ENCODE measurements around the gene LARP4B. TPM values are rescaled to one million over a fixed set of nuclear protein-coding genes. Genes with fewer than 3 reads are reported as not detected.
"Not testable (repeated sequence)": the region's sequence is repeated elsewhere in the genome, so short reads cannot be mapped to it uniquely, and the experiment has no call there.

LARP4B gene
- total and polyA plus RNA-seq, 7 experiments from 2014 or later, result 31.9 to 114 (median 93.5) TPM

- ATAC-seq (no peak), DNase-seq (no peak)
- peaks cover 0 to 2% (median 0%) of the 10 kb centered on the region in 5 donors for H3K36me3 Mint-ChIP-seq
- CTCF ChIA-PET, result no interaction called here
- peaks cover 0 to 19% of the 10 kb centered on the region in 2 donors for H3K4me1 ChIP-seq (ENCODE audit: control insufficient read depth in 2 of 2, insufficient read depth in 2 of 2, low read length in 2 of 2)
- no peak overlapping the region for H3K4me3 Mint-ChIP-seq
- peaks cover 13 to 30% (median 21%) of the 10 kb centered on the region in 7 donors for H3K4me1 Mint-ChIP-seq
- intact Hi-C loops (cut with micrococcal nuclease), result no loop called here
- H3K9me3 ChIP-seq (ENCODE audit: control insufficient read depth in 2 of 3, low read length in 3 of 3), result no peaks in the 10 kb centered on the region
- no peaks in the 10 kb centered on the region for H3K27me3 Mint-ChIP-seq
- H3K27ac Mint-ChIP-seq, result no peak overlapping the region
- H3K36me3 ChIP-seq (ENCODE audit: control insufficient read depth in 2 of 3, insufficient read depth in 3 of 3, low read length in 3 of 3), result no peaks in the 10 kb centered on the region
- H3K4me3 ChIP-seq (ENCODE audit: low read length), result no peak overlapping the region
- POLR2A ChIA-PET, result no interaction called here
- no peaks in the 10 kb centered on the region for H3K9me3 Mint-ChIP-seq
- H3K27me3 ChIP-seq (ENCODE audit: control insufficient read depth in 2 of 2, insufficient read depth in 2 of 2, low read length in 2 of 2), result no peaks in the 10 kb centered on the region
- no peak overlapping the region for H3K27ac ChIP-seq (ENCODE audit: low read depth, low read length)
Measured at GRCh38 chr10:943334-944033, 12.0 kb upstream of the LARP4B start.

- Mint-ChIP-seq H3K27me3 (no peaks in the 10 kb centered on the region), H3K4me3 (peak overlapping the region in 8 of 10 donors; percentile 56 to 74 (median 67)), H3K4me1 (peaks cover 14 to 27% (median 18%) of the 10 kb centered on the region in 7 donors), H3K9me3 (no peaks in the 10 kb centered on the region), H3K27ac (peak overlapping the region; percentile 65 to 88 (median 80)), H3K36me3 (peaks cover 0 to 2% (median 0%) of the 10 kb centered on the region in 5 donors)
- H3K4me1 ChIP-seq (ENCODE audit: control insufficient read depth in 2 of 2, insufficient read depth in 2 of 2, low read length in 2 of 2), result peaks cover 0 to 13% of the 10 kb centered on the region in 2 donors
- H3K27me3 ChIP-seq (ENCODE audit: control insufficient read depth in 2 of 2, insufficient read depth in 2 of 2, low read length in 2 of 2), result no peaks in the 10 kb centered on the region
- peak in 6 of 9 donors; percentile 5 to 27 (median 20) for DNase-seq
- peak overlapping the region; percentile 51 for H3K27ac ChIP-seq (ENCODE audit: low read depth, low read length)
- ATAC-seq, result peak; percentile 32
- no peaks in the 10 kb centered on the region for H3K36me3 ChIP-seq (ENCODE audit: control insufficient read depth in 2 of 3, insufficient read depth in 3 of 3, low read length in 3 of 3)
- H3K9me3 ChIP-seq (ENCODE audit: control insufficient read depth in 2 of 3, low read length in 3 of 3), result no peaks in the 10 kb centered on the region
- intact Hi-C loops (cut with micrococcal nuclease), result no loop called here
- H3K4me3 ChIP-seq (ENCODE audit: low read length), result no peak overlapping the region
- ChIA-PET POLR2A (interaction anchor here (0.7 to 0.8 kb wide), 2 partner anchors 8 to 49 kb away, joined by 3 to 4 read pairs; partner anchors contain the start of genes GTPBP4 and LARP4B), CTCF (no interaction called here)
Measured at GRCh38 chr10:938941-939678, 7.6 kb upstream of the LARP4B start.

GRCh38 chr10:934746-935406, 3.4 kb upstream of the LARP4B start:
- Histone ChIP-seq H3K4me3 (ENCODE audit: low read length) (no peak overlapping the region), H3K4me1 (ENCODE audit: control insufficient read depth in 2 of 2, insufficient read depth in 2 of 2, low read length in 2 of 2) (peaks cover 2 to 16% of the 10 kb centered on the region in 2 donors), H3K9me3 (ENCODE audit: control insufficient read depth in 2 of 3, low read length in 3 of 3) (no peaks in the 10 kb centered on the region), H3K27ac (ENCODE audit: low read depth, low read length) (no peak overlapping the region), H3K27me3 (ENCODE audit: control insufficient read depth in 2 of 2, insufficient read depth in 2 of 2, low read length in 2 of 2) (no peaks in the 10 kb centered on the region), H3K36me3 (ENCODE audit: control insufficient read depth in 2 of 3, insufficient read depth in 3 of 3, low read length in 3 of 3) (peaks cover 0 to 3% (median 0%) of the 10 kb centered on the region in 3 experiments)
- ATAC-seq (no peak), DNase-seq (no peak)
- Mint-ChIP-seq H3K27me3 (no peaks in the 10 kb centered on the region), H3K4me3 (peak overlapping the region in 1 of 10 donors; percentile 25), H3K27ac (peak overlapping the region in 8 of 9 donors; percentile 29 to 86 (median 48)), H3K36me3 (peaks cover 0 to 2% (median 0%) of the 10 kb centered on the region in 5 donors), H3K9me3 (no peaks in the 10 kb centered on the region), H3K4me1 (peaks cover 18 to 33% (median 27%) of the 10 kb centered on the region in 7 donors)
- CTCF ChIA-PET, result no interaction called here
- POLR2A ChIA-PET, result no interaction called here
- intact Hi-C loops (cut with micrococcal nuclease), result loop anchor here (5.0 kb wide), 3 partner anchors 483 to 798 kb away; partner anchors contain the start of gene ZMYND11 (in 1 of the 2)

- CTCF ChIA-PET; ATAC-seq; H3K9me3 ChIP-seq (ENCODE audit: control insufficient read depth in 2 of 3, low read length in 3 of 3); DNase-seq; H3K27me3 ChIP-seq (ENCODE audit: control insufficient read depth in 2 of 2, insufficient read depth in 2 of 2, low read length in 2 of 2); H3K9me3 Mint-ChIP-seq; H3K36me3 ChIP-seq (ENCODE audit: control insufficient read depth in 2 of 3, insufficient read depth in 3 of 3, low read length in 3 of 3); H3K4me3 ChIP-seq (ENCODE audit: low read length); POLR2A ChIA-PET; H3K36me3 Mint-ChIP-seq; H3K27ac ChIP-seq (ENCODE audit: low read depth, low read length); H3K27me3 Mint-ChIP-seq: not testable (repeated sequence)
- Mint-ChIP-seq H3K27ac (peak overlapping the region in 7 of 9 donors; percentile 17 to 86 (median 51)), H3K4me3 (peak overlapping the region in 5 of 10 donors; percentile 19 to 56 (median 32)), H3K4me1 (peaks cover 19 to 34% (median 28%) of the 10 kb centered on the region in 7 donors)
- intact Hi-C loops (cut with micrococcal nuclease), result loop anchor here (5.0 kb wide), 3 partner anchors 482 to 797 kb away; partner anchors contain the start of gene ZMYND11 (in 1 of the 2)
- H3K4me1 ChIP-seq (ENCODE audit: control insufficient read depth in 2 of 2, insufficient read depth in 2 of 2, low read length in 2 of 2), result peaks cover 8 to 10% of the 10 kb centered on the region in 2 donors
Measured at GRCh38 chr10:934165-934564, 2.7 kb upstream of the LARP4B start.

- Histone ChIP-seq H3K9me3 (ENCODE audit: control insufficient read depth in 2 of 3, low read length in 3 of 3) (no peaks in the 10 kb centered on the region), H3K27ac (ENCODE audit: low read depth, low read length) (peak overlapping the region; percentile 96), H3K4me3 (ENCODE audit: low read length) (no peak overlapping the region), H3K27me3 (ENCODE audit: control insufficient read depth in 2 of 2, insufficient read depth in 2 of 2, low read length in 2 of 2) (no peaks in the 10 kb centered on the region), H3K4me1 (ENCODE audit: control insufficient read depth in 2 of 2, insufficient read depth in 2 of 2, low read length in 2 of 2) (peaks cover 6 to 8% of the 10 kb centered on the region in 2 donors), H3K36me3 (ENCODE audit: control insufficient read depth in 2 of 3, insufficient read depth in 3 of 3, low read length in 3 of 3) (peaks cover 0 to 3% (median 0%) of the 10 kb centered on the region in 3 experiments)
- ChIA-PET POLR2A (interaction anchor here (1.3 kb wide), 1 partner anchor 55 kb away, joined by 6 read pairs; the partner anchor contains the start of gene GTPBP4), CTCF (no interaction called here)
- intact Hi-C loops (cut with micrococcal nuclease), result loop anchor here (5.0 kb wide), 3 partner anchors 480 to 795 kb away; partner anchors contain the start of gene ZMYND11 (in 1 of the 2)
- H3K4me3 Mint-ChIP-seq, result peak overlapping the region; percentile 70 to 85 (median 80)
- no peak for ATAC-seq
- H3K36me3 Mint-ChIP-seq, result no peaks in the 10 kb centered on the region
- peak in 1 of 9 donors; percentile 24 for DNase-seq
- peaks cover 20 to 39% (median 32%) of the 10 kb centered on the region in 7 donors for H3K4me1 Mint-ChIP-seq
- peak overlapping the region; percentile 81 to 95 (median 88) for H3K27ac Mint-ChIP-seq
- H3K27me3 Mint-ChIP-seq, result no peaks in the 10 kb centered on the region
- H3K9me3 Mint-ChIP-seq, result no peaks in the 10 kb centered on the region
Measured at GRCh38 chr10:932589-932988, 1.1 kb upstream of the LARP4B start.
